Hepatocyte (in vitro differentiated cells): ENCODE results near the gene PTPRM.

Experiments
- CTCF ChIP-seq: fragments of 200-600 bp; sonication (generic); IDR thresholded peaks from 2 replicates; pipeline ENCODE4 v1.5.1; 2016; ENCODE audit warnings: antibody characterized with exemption, mild to moderate bottlenecking; ENCODE audit not compliant: poor library complexity
- EZH2 ChIP-seq: fragments of 200-600 bp; sonication (generic); IDR thresholded peaks from 2 replicates; pipeline ENCODE4 v1.6.1; 2016; ENCODE audit warnings: antibody characterized with exemption, mild to moderate bottlenecking, borderline replicate concordance
- EZH2phosphoT487 ChIP-seq: fragments of 200-600 bp; sonication (generic); IDR thresholded peaks from one replicate; pipeline ENCODE4 v1.6.1; 2018; ENCODE audit warnings: antibody characterized with exemption, mild to moderate bottlenecking, low read depth, moderate library complexity; ENCODE audit not compliant: unreplicated experiment, severe bottlenecking

- TF ChIP-seq CTCF = no peak
- no peak for TF ChIP-seq EZH2
- no peak for TF ChIP-seq EZH2phosphoT487
Observed at GRCh38 chr18:8175501-8176061, 608.5 kb downstream of the PTPRM start.
